ENCODE data around the gene TTC34.
"Not testable (repeated sequence)": the region's sequence is repeated elsewhere in the genome, so short reads cannot be mapped to it uniquely, and the experiment has no call there.

The TTC34 gene

DNA sequence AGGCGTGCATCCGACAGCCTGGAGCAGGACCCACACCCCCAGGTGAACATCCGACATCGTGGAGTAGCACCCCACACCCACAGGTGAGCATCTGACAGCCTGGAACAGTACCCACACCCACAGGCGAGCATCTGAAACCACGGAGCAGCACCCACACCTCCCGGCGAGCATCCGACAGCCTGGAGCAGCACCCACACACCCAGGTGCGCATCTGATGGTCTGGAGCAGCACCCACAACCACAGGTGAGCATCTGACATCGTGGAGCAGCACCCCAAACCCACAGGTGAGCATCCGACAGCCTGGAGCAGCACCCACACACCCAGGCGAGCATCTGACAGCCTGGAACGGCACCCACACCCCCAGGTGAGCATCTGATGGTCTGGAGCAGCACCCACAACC, 46.1 kb downstream of the TTC34 start:
- not testable (repeated sequence) for DNase-seq

DNA sequence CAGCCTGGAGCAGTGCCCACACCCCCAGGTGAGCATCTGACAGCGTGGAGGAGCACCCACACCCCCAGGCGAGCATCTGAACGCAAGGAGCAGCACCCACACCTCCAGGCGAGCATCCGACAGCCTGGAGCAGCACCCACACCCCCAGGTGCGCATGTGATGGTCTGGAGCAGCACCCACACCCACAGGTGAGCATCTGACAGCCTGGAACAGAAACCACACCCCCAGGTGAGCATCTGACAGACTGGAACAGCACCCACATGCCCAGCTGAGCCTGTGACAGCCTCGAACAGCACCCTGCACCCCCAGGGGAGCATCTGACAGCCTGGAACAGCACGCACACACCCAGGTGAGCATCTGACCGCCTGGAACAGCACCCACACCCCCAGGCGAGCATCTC, 46.9 kb downstream of the TTC34 start:
- DNase-seq, result not testable (repeated sequence)

DNA sequence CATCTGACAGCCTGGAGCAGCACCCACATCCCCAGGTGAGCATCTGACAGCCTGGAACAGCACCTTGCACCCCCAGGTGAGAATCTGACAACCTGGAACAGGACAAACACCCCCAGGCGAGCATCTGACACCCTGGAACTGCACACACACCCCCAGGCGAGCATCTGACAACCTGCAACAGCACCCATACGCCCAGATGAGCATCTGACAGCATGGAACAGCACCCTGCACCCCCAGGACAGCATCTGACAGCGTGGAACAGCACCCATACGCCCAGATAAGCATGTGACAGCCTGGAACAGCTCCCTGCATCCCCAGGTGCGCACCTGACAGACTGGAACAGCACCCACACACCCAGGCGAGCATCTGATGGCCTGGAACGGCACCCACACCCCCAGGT, 49.0 kb downstream of the TTC34 start:
- not testable (repeated sequence) for DNase-seq

DNA sequence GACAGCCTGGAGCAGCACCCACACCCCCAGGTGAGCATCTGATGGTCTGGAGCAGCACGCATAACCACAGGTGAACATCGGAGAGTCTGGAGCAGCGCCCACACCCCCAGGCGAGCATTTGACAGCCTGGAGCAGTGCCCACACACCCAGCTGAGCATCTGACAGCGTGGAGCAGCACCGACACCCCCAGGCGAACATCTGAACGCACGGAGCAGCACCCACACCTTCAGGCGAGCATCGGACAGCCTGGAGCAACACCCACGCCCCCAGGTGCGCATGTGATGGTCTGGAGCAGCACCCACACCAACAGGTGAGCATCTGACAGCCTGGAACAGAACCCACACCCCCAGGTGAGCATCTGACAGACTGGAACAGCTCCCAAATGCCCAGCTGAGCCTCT, 49.6 kb downstream of the TTC34 start:
- not testable (repeated sequence) for DNase-seq

DNA sequence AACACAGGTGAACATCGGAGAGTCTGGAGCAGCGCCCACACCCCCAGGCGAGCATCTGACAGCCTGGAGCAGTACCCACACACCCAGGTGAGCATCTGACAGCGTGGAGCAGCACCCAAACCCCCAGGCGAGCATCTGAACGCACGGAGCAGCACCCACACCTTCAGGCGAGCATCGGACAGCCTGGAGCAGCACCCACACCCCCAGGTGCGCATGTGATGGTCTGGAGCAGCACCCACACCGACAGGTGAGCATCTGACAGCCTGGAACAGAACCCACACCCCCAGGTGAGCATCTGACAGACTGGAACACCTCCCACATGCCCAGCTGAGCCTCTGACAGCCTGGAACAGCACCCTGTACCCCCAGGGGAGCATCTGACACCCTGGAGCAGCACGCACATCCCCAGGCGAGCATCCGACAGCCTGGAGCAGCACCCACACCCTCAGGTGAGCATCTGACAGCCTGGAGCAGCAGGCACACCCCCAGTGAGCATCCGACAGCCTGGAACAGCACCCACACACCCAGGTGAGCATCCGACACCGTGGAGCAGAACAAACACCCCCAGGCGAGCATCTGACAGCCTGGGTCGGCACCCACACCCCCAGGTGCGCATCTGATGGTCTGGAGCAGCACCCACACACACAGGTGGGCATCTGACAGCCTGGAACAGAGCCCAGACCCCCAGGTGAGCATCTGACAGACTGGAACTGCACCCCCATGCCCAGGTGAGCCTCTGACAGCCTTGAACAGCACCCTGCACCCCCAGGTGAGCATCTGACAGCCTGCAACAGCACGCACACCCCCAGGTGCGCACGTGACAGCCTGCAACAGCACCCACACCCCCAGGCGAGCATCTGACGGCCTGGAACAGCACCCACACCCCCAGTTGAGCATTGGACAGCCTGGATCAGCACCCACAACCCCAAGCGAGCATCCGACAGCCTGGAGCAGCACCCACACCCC, 50.4 kb downstream of the TTC34 start:
- DNase-seq, result not testable (repeated sequence)

DNA sequence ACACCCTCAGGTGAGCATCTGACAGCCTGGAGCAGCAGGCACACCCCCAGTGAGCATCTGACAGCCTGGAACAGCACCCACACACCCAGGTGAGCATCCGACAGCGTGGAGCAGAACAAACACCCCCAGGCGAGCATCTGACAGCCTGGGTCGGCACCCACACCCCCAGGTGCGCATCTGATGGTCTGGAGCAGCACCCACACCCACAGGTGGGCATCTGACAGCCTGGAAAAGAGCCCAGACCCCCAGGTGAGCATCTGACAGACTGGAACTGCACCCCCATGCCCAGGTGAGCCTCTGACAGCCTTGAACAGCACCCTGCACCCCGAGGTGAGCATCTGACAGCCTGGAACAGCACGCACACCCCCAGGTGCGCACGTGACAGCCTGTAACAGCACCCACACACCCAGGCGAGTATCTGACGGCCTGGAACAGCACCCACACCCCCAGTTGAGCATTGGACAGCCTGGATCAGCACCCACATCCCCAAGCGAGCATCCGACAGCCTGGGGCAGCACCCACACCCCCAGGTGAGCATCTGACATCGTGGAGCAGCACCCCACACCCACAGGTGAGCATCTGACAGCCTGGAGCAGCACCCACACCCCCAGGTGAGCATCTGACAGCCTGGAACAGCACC, 51.3 kb downstream of the TTC34 start:
- DNase-seq, result not testable (repeated sequence)

DNA sequence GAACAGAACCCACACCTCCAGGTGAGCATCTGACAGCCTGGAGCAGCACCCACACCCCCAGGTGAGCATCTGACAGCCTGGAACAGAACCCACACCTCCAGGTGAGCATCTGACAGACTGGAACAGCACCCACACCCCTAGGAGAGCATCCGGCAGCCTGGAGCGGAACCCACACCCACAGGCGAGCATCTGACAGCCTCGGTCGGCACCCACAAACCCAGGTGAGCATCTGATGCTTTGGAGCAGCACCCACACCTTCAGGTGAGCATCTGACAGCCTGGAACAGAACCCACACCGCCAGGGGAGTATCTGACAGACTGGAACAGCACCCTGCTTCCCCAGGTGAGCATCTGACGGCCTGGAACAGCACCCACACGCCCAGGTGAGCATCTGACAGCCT, 52.9 kb downstream of the TTC34 start:
- not testable (repeated sequence) for DNase-seq

DNA sequence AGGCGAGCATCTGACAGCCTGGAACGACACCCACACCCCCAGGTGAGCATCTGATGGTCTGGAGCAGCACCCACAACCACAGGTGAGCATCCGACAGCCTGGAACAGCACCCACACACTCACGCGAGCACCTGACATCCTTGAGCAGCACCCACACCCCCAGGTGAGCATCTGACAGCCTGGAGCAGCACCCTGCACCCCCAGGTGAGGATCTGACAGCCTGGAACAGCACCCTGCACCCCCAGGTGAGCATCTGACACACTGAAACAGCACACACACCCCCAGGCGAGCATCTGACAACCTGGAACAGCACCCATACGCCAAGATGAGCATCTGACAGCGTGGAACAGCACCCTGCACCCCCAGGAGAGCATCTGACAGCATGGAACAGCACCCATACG, 106.7 kb downstream of the TTC34 start:
- not testable (repeated sequence) for DNase-seq

DNA sequence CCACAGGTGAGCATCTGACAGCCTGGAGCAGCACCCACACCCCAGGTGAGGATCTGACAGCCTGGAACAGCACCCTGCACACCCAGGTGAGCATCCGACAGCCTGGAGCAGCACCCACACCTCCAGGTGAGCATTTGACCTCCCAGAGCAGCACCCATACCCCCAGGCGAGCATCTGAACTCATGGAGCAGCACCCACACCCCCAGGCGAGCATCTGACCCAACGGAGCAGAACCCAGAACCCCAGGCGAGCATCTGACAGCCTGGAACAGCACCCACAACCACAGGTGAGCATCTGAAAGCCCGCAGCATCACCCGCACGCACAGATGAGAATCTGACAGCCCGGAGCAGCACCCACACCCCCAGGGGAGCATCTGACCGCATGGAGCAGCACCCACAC, 111.3 kb downstream of the TTC34 start:
- DNase-seq, result not testable (repeated sequence)

DNA sequence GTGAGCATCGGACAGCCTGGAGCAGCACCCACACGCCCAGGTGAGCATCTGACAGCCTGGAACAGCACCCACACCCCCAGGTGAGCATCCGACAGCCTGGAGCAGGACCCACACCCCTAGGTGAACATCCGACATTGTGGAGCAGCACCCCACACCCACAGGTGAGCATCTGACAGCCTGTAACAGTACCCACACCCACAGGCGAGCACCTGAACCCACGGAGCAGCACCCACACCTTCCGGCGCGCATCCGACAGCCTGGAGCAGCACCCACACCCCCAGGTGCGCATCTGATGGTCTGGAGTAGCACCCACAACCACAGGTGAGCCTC, 113.2 kb downstream of the TTC34 start:
- not testable (repeated sequence) for DNase-seq

DNA sequence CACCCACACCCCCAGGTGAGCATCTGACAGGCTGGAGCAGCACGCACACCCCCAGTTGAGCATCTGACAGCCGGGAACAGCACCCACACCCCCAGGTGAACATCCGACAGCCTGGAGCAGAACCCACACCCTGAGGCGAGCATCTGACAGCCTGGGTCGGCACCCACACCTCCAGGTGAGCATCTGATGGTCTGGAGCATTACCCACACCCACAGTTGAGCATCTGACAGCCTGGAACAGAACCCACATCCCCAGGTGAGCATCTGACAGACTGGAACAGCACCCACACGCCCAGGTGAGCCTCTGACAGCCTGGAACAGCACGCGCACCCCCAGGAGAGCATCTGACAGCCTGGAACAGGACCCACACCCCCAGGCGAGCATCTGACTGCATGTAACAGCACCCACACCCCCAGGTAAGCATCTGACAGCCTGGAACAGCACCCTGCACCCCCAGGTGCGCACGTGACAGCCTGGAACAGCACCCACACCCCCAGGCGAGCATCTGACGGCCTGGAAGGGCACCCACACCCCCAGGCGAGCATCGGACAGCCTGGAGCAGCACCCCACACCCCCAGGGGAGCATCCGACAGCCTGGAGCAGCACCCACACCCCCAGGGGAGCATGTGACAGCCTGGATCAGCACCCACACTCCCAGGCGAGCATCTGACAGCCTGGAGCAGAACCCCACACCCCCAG, 113.7 kb downstream of the TTC34 start:
- not testable (repeated sequence) for DNase-seq

DNA sequence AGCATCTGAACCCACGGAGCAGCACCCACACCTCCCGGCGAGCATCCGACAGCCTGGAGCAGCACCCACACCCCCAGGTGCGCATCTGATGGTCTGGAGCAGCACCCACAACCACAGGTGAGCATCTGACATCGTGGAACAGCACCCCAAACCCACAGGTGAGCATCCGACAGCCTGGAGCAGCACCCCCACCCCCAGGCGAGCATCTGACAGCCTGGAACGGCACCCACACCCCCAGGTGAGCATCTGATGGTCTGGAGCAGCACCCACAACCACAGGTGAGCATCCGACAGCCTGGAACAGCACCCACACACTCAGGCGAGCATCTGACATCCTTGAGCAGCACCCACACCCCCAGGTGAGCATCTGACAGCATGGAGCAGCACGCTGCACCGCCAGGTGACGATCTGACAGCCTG, 114.3 kb downstream of the TTC34 start:
- not testable (repeated sequence) for DNase-seq

DNA sequence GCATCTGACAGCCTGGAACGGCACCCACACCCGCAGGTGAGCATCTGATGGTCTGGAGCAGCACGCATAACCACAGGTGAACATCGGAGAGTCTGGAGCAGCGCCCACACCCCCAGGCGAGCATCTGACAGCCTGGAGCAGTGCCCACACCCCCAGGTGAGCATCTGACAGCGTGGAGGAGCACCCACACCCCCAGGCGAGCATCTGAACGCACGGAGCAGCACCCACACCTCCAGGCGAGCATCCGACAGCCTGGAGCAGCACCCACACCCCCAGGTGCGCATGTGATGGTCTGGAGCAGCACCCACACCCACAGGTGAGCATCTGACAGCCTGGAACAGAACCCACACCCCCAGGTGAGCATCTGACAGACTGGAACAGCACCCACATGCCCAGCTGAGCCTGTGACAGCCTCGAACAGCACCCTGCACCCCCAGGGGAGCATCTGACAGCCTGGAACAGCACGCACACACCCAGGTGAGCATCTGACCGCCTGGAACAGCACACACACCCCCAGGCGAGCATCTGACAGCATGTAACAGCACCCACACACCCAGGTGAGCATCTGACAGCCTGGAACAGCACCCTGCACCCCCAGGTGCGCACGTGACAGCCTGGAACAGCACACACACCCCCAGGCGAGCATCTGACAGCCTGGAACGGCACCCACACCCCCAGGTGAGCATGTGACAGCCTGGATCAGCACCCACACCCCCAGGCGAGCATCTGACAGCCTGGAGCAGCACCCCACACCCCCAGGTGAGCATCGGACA, 115.2 kb downstream of the TTC34 start:
- DNase-seq, result not testable (repeated sequence)

DNA sequence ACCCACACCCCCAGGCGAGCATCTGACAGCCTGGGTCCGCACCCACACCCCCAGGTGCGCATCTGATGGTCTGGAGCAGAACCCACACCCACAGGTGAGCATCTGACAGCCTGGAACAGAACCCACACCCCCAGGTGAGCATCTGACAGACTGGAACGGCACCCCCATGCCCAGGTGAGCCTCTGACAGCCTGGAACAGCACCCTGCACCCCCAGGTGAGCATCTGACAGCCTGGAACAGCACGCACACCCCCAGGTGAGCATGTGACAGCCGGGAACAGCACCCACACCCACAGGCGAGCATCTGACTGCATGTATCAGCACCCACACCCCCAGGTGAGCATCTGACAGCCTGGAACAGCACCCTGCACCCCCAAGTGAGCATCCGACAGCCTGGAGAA, 115.8 kb downstream of the TTC34 start:
- not testable (repeated sequence) for DNase-seq

DNA sequence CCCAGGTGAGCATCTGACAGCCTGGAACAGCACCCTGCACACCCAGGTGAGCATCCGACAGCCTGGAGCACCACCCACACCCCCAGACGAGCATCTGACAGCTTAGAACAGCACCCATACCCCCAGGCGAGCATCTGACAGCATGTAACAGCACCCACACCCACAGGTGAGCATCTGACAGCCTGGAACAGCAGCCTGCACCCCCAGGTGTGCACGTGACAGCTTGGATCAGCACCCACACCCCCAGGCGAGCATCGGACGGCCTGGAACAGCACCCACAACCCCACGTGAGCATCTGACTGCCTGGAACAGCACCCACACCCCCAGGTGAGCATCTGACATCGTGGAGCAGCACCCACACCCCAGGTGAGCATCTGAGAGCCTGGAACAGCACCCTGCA, 116.6 kb downstream of the TTC34 start:
- DNase-seq, result not testable (repeated sequence)

DNA sequence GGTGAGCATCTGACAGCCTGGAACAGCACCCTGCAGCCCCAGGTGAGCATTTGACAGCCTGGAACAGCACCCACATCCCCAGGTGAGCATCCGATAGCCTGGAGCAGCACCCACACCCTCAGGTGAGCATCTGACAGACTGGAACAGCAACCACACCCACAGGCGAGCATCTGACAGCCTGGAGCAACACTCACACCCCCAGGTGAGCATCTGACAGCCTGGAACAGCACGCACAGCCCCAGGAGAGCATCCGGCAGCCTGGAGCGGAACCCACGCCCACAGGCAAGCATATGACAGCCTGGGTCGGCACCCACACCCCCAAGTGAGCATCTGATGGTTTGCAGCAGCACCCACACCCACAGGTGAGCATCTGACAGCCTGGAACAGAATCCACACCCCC, 117.5 kb downstream of the TTC34 start:
- DNase-seq, result not testable (repeated sequence)

DNA sequence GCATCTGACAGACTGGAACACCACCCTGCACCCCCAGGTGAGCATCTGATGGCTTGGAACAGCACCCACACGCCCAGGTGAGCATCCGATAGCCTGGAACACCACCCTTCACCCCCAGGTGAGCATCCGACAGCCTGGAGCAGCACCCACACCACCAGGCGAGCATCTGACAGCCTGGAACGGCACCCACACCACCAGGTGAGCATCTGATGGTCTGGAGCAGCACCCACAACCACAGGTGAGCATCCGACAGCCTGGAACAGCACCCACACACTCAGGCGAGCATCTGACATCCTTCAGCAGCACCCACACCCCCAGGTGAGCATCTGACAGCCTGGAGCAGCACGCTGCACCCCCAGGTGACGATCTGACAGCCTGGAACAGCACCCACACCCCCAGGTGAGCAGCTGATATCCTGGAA, 118.2 kb downstream of the TTC34 start:
- not testable (repeated sequence) for DNase-seq

DNA sequence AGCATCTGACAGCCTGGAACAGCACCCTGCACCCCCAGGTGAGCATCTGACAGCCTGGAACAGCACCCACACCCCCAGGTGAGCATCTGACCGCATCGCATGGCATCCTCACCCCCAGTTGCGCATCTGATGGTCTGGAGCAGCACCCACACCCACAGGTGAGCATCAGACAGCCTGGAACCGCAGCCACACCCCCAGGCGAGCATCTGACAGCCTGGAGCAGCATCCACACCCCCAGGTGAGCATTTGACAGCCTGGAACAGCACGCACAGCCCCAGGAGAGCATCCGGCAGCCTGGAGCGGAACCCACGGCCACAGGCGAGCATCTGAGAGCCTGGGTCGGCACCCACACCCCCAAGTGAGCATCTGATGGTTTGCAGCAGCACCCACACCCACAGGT, 118.6 kb downstream of the TTC34 start:
- DNase-seq, result not testable (repeated sequence)

DNA sequence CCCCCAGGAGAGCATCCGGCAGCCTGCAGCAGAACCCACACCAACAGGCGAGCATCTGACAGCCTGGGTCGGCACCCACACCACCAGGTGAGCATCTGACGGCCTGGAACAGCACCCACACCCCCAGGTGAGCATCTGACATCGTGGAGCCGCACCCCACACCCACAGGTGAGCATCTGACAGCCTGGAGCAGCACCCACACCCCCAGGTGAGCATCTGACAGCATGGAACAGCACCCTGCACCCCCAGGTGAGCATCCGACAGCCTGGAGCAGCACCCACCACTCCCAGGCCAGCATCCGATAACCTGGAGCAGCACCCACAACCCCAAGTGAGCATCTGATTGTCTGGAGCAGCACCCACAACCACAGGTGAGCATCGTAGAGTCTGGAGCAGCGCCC, 124.8 kb downstream of the TTC34 start:
- DNase-seq, result not testable (repeated sequence)

DNA sequence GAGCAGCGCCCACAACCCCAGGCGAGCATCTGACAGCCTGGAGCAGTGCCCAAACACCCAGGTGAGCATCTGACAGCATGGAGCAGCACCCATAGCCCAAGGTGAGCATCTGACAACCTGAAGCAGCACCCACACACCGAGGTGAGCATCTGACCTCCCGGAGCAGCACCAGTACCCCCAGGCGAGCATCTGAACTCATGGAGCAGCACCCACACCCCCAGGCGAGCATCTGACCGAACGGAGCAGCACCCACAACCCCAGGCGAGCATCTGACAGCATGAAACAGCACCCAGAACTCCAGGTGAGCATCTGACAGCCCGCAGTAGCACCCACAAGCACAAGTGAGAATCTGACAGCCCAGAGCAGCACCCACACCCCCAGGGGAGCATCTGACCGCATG, 129.8 kb downstream of the TTC34 start:
- not testable (repeated sequence) for DNase-seq

DNA sequence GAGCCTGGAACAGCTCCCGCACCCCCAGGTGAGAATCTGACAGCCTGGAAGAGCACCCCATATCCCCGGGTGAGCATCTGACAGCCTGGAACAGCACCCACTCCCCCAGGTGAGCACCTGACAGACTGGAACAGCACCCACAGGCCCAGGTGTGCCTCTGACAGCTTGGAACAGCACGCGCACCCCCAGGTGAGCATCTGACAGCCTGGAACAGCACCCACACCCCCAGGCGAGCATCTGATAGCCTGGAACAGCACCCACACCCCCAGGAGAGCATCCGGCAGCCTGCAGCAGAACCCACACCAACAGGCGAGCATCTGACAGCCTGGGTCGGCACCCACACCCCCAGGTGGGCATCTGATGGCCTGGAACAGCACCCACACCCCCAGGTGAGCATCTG, 141.7 kb downstream of the TTC34 start:
- not testable (repeated sequence) for DNase-seq

DNA sequence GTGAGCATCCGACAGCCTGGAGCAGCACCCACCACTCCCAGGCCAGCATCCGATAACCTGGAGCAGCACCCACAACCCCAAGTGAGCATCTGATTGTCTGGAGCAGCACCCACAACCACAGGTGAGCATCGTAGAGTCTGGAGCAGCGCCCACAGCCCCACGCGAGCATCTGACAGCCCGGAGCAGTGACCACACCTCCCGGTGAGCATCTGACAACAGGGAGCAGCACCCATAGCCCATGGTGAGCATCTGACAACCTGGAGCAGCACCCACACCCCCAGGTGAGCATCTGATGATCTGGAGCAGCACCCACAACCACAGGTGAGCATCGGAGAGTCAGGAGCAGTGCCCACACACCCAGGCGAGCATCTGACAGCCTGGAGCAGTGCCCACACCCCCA, 143.6 kb downstream of the TTC34 start:
- not testable (repeated sequence) for DNase-seq

DNA sequence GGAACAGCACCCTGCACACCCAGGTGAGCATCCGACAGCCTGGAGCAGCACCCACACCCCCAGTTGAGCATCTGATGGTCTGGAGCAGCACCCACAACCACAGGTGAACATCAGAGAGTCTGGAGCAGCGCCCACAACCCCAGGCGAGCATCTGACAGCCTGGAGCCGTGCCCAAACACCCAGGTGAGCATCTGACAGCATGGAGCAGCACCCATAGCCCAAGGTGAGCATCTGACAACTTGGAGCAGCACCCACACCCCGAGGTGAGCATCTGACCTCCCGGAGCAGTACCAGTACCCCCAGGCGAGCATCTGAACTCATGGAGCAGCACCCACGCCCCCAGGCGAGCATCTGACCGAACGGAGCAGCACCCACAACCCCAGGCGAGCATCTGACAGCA, 144.4 kb downstream of the TTC34 start:
- not testable (repeated sequence) for DNase-seq

Measured in DMS79 treated with DMSO at 0.1 percent for 48 hours (cell line).